Measurements from ENCODE around the gene GALNS.

Gene GALNS

DNA sequence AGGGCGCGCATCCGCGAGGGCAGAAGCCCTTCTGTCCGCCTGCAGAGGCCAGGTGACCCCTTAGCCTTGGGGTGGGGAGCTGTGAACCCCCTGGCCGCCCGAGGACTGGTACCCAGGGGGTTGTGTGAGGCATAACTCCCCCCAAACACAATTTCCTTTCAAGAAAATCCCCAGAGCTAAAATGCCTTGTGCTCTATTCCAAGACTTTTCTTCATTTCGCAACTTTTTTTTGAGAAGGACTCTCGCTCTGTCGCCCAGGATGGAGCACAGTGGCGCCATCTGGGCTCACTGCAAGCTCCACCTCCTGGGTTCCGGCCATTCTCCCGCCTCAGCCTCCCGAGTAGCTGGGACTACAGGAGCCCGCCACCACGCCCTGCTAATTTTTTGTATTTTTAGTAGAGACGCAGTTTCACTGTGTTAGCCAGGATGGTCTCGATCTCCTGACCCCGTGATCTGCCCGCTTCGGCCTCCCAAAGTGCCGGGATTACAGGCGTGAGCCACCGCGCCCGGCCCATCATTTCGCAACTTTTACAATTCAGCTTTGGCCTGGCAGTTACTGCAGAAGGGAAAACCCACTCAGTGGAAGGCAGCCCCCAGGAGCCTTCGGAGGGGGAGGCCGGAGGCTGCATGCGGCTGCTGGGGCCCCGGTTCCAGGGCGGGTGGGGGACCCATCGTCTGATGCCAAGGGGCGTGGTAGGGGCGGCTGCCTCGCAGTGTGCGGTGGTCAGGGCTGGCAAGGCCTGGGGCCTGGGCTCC is 44.1 kb downstream of the GALNS start:
- no peak overlapping the region for H3K4me3 ChIP-seq
- H3K9me3 ChIP-seq (ENCODE audit: low read depth, low read length), result no peaks in the 10 kb centered on the region
- no peak overlapping the region for H3K27ac ChIP-seq
- peaks cover 6% of the 10 kb centered on the region; the same call in 1 of the 2 replicates for H3K36me3 ChIP-seq (ENCODE audit: insufficient read depth, low read length)
- no peak for DNase-seq (ENCODE audit: low read depth, low spot score)
- no peak for TF ChIP-seq FOXP2 (optimal IDR thresholded peaks at IDR 0.05; ENCODE audit: control extremely low read depth, extremely low read length, insufficient read depth)
- TF ChIP-seq EZH2 (IDR thresholded peaks at IDR 0.05), result no peak
- H3K9ac ChIP-seq (ENCODE audit: insufficient read length), result no peak overlapping the region

DNA sequence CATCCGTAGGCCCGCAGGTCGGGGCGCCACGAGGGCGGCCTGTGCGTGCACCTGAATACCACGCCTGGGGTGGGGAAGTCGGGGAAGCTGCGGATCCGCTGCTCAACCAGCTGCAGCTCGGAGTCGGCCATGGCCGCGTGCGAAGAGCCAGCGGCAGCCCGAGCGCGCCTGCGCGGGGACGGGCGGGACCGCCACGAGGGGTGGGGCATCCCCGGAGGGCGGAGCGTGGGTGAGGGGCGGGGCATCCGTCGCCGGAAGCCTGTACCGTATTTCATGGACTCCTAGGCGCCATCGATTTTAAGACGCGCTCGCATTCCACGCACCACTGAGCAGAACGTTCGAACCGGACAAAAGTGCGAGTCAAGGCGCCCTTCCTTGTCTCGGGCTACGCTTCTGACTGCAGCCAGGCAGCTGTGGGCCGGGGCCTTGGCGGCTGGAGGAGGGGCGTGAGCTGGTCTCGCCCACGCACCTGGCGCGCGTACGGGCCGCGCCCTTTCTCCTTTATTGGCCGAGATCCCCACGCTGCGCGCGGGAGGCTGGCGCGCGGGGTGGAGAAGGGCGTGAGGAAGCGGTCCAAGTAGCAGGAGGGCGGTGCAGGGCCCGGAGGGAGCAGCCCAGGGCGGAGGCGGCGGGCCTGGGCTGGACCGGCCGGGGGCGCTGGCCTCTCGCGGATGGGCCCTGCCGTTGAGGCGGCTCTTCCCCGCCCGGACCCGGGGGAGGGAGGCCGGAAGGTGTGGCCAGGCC is 44.8 kb downstream of the GALNS start, which contains the start of gene APRT:
Gene APRT (minus strand): TSS at position 160 of the 744 bp plus-strand sequence. CDS start 29 bp downstream, at position 131.
- peak within 1 kb of the TSS; percentile 80 for H3K4me3 ChIP-seq
- peaks cover 12% of the 10 kb centered on the region; the same call in 1 of the 2 replicates for H3K36me3 ChIP-seq (ENCODE audit: insufficient read depth, low read length)
- TF ChIP-seq EZH2 (IDR thresholded peaks at IDR 0.05), result no peak
- peak; percentile 66; the same call in 1 of the 2 replicates for TF ChIP-seq POLR2AphosphoS5 (IDR thresholded peaks at IDR 0.05; ENCODE audit: borderline replicate concordance, low read depth, low read length)
- no peak for TF ChIP-seq FOXP2 (optimal IDR thresholded peaks at IDR 0.05; ENCODE audit: control extremely low read depth, extremely low read length, insufficient read depth)
- H3K27ac ChIP-seq, result peak within 1 kb of the TSS; percentile 57
- H3K9ac ChIP-seq (ENCODE audit: insufficient read length), result peak within 1 kb of the TSS; percentile 81
- DNase-seq (ENCODE audit: low read depth, low spot score), result peak; percentile 22
- H3K9me3 ChIP-seq (ENCODE audit: low read depth, low read length), result no peaks in the 10 kb centered on the region

DNA sequence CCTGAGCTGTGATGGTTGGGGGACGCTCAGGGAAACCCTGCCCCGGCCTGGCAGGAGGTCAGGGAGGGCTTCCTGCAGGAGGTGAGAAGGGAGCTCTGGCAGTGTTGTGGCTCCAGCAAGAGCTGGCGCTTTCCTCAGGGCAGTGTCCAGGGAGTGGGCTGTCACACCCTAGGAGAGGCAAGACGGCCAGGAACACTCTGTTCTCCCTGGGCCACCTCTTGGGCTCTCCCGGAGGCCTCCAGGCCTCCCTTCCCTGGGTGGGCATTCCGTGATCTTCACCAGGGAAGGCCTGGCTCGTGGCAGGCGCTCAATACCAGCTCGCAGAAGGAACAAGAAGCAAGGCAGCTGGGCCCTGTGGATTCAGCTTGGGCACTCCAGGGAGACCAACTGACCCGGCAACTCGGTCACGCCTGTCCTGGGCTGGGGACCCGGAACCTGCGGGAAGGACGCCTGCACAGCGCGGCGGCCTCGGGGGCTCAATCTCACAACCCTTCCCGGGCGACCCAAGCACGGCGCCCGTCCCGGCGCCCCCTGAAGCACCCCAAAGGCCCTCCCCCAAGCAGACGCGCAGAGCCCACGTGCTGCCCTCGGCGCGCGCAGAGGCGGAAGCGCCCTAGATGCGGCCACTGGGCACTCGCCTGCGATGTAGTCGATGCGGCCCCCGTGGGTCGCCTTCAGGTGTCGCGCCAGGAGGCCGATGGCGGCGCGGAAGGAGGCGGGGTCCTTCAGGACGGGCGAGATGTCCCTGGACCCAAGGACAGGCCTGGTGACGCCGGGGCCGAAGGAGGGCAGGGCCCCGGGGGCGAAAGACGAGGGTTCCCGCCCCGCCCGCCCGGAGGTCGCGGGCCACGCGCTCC is 45.6 kb downstream of the GALNS start:
- Histone ChIP-seq H3K27ac (peak overlapping the region; percentile 57), H3K36me3 (ENCODE audit: insufficient read depth, low read length) (peaks cover 19% of the 10 kb centered on the region; the same call in 1 of the 2 replicates)
- TF ChIP-seq POLR2AphosphoS5 (IDR thresholded peaks at IDR 0.05; ENCODE audit: borderline replicate concordance, low read depth, low read length) (peak; percentile 45; the same call in 1 of the 2 replicates), EZH2 (IDR thresholded peaks at IDR 0.05) (no peak)

DNA sequence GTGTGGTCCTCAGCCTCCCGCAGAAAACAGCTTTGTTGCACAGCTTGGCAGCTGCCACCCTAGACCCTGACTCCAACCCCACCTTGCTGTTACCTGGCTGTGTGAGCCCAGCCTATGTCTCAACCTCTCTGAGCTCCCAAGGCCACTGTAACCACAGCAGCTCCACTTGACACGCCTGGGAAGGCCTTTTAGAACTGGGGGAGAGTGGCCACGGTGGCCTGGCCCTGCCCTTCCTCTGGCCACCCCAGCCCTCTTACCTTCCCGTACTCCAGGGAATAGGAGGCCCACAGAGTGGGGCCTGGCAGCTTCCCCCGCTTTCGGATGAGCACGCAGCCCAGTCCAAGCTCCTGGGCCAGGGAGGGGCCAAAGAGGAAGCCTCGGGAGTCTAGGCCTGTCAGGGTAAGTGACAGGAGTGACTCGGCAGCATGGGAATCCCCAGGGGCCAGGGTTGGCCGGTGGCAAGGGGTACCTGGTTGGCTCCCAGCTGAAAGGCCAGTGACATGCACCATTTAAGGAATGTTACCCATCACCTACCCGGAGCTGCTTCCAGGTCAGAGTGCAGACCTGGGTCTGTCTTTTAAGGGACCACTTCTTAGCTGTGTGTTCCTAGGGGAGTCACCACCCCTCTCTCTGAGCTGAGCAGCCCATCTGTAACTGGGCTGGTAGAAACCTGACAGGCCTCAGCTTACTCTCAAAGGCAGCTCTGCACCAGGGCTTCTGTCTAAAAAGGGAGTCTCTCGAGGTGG is 46.4 kb downstream of the GALNS start:
- Histone ChIP-seq H3K36me3 (ENCODE audit: insufficient read depth, low read length) (peaks cover 27% of the 10 kb centered on the region; the same call in 1 of the 2 replicates), H3K27ac (peak overlapping the region; percentile 57; the same call in 1 of the 2 replicates), H3K9me3 (ENCODE audit: low read depth, low read length) (no peaks in the 10 kb centered on the region), H3K9ac (ENCODE audit: insufficient read length) (peak overlapping the region; percentile 81), H3K4me3 (peak overlapping the region; percentile 80)
- no peak for TF ChIP-seq FOXP2 (optimal IDR thresholded peaks at IDR 0.05; ENCODE audit: control extremely low read depth, extremely low read length, insufficient read depth)
- no peak for TF ChIP-seq EZH2 (IDR thresholded peaks at IDR 0.05)
- TF ChIP-seq POLR2AphosphoS5 (IDR thresholded peaks at IDR 0.05; ENCODE audit: borderline replicate concordance, low read depth, low read length), result no peak
- no peak for DNase-seq (ENCODE audit: low read depth, low spot score)

More for the DNA sequence above, 45.6 kb downstream of the GALNS start:
- H3K9ac ChIP-seq (ENCODE audit: insufficient read length), result peak overlapping the region; percentile 81
- DNase-seq (ENCODE audit: low read depth, low spot score), result no peak
- H3K4me3 ChIP-seq, result peak overlapping the region; percentile 80
- no peaks in the 10 kb centered on the region for H3K9me3 ChIP-seq (ENCODE audit: low read depth, low read length)

DNA sequence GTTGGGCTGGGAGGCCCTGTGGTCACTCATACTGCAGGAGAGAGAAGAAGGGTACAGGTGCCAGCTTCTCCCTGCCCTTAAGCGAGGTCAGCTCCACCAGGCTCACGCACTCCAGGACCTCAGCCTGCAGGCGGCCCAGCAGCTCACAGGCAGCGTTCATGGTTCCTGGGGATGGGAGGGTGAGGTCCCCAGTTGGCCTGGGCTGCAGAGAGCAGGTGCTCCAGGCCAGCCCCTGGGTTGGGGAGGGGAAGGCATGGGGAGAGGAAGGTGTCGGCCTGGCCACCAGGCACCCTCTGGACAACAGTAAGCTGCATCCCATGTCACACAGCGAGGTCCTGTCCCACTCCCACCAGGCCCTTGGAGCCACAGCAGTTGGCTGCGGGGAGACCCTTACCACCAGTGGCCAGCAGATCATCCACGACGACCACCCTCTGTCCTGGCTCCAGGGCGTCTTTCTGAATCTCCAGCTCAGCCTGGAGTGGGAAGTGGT is 47.0 kb downstream of the GALNS start:
- peak overlapping the region; percentile 80; the same call in 1 of the 2 replicates for H3K4me3 ChIP-seq

DNA sequence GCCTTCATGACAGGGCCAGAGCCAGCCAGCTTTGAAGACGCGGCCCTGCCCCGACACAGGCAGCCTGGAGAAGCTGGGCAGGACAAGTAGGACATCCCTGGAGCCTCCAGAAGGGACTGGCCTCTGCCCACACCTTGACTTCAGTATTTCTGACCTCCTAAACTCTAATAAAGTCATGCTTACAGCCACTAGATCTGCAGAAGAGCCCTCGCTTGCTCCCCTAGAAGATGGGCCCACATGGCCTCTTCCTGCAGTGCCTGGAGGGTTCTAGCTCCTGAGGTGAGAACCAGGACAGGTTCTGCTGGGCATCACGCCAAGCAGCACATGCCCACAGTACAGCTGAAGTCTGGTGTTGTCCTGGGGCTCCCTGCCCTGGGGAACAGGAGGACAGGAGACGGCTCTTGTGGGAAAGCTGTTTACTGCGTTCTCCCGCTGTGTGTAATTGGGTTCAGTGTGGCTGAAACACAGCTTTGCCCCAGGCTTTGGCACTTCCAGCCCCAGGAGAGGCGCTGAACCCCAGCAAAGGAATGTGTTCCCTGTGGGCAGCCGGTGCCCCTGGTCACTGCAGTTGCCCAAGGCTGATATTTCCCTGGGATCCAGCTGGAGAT is 47.6 kb downstream of the GALNS start:
- DNase-seq (ENCODE audit: low read depth, low spot score), result no peak
- Histone ChIP-seq H3K9me3 (ENCODE audit: low read depth, low read length) (no peaks in the 10 kb centered on the region), H3K4me3 (no peak overlapping the region), H3K27ac (peak overlapping the region; percentile 50; the same call in 1 of the 2 replicates), H3K9ac (ENCODE audit: insufficient read length) (no peak overlapping the region), H3K36me3 (ENCODE audit: insufficient read depth, low read length) (peaks cover 33% of the 10 kb centered on the region; the same call in 1 of the 2 replicates)
- TF ChIP-seq POLR2AphosphoS5 (IDR thresholded peaks at IDR 0.05; ENCODE audit: borderline replicate concordance, low read depth, low read length) (peak; percentile 39), FOXP2 (optimal IDR thresholded peaks at IDR 0.05; ENCODE audit: control extremely low read depth, extremely low read length, insufficient read depth) (no peak)

More for the DNA sequence above, 47.0 kb downstream of the GALNS start:
- Histone ChIP-seq H3K9me3 (ENCODE audit: low read depth, low read length) (no peaks in the 10 kb centered on the region), H3K9ac (ENCODE audit: insufficient read length) (no peak overlapping the region), H3K27ac (peak overlapping the region; percentile 50; the same call in 1 of the 2 replicates), H3K36me3 (ENCODE audit: insufficient read depth, low read length) (peaks cover 33% of the 10 kb centered on the region; the same call in 1 of the 2 replicates)
- DNase-seq (ENCODE audit: low read depth, low spot score), result no peak
- TF ChIP-seq FOXP2 (optimal IDR thresholded peaks at IDR 0.05; ENCODE audit: control extremely low read depth, extremely low read length, insufficient read depth) (no peak), EZH2 (IDR thresholded peaks at IDR 0.05) (no peak), POLR2AphosphoS5 (IDR thresholded peaks at IDR 0.05; ENCODE audit: borderline replicate concordance, low read depth, low read length) (no peak)

All from SK-N-MC (cell line).